Uterus (tissue), 4 donors: Measurements from ENCODE around the gene C10orf90. TPM values are rescaled to one million over a fixed set of nuclear protein-coding genes. Genes with fewer than 3 reads are reported as not detected.

Source experiments
- DNase-seq, 2 donors: peaks; one replicate each; pipeline ENCODE4 v3.0.0-alpha.2; 2019 to 2020
- H3K27ac ChIP-seq, 2 donors: fragments of 200-600 bp; sonication (generic); 1 replicate in 1 of 2; 2 replicates in 1 of 2; pipeline ENCODE4 v1.5.1; 2016 to 2018
- H3K27me3 ChIP-seq, 2 donors: fragments of 200-600 bp; sonication (generic); one replicate each; pipeline ENCODE4 v1.5.1; 2018 to 2019; ENCODE audit warnings: control low read depth in 1 of 2
- H3K36me3 ChIP-seq, 2 donors: fragments of 200-600 bp; sonication (generic); one replicate each; pipeline ENCODE4 v1.5.1; 2019; ENCODE audit warnings: control low read depth in 1 of 2
- H3K4me1 ChIP-seq, 2 donors: fragments of 200-600 bp; sonication (generic); one replicate each; pipeline ENCODE4 v1.5.1; 2018 to 2019; ENCODE audit warnings: control low read depth in 1 of 2
- H3K4me3 ChIP-seq, 2 donors: fragments of 200-600 bp; sonication (generic); 1 replicate in 1 of 2; 2 replicates in 1 of 2; pipeline ENCODE4 v1.5.1; 2018 to 2019; ENCODE audit warnings: mild to moderate bottlenecking in 1 of 2
- H3K9me3 ChIP-seq, 2 donors: fragments of 200-600 bp; sonication (generic); one replicate each; pipeline ENCODE4 v1.5.1; 2019; ENCODE audit warnings: control low read depth in 1 of 2
- POLR2A ChIP-seq, 2 donors: fragments of 450-650 bp; IDR thresholded peaks; one replicate each; pipeline ENCODE4 v1.6.1; 2016; ENCODE audit warnings: antibody characterized with exemption in 2 of 2, mild to moderate bottlenecking in 1 of 2, moderate library complexity in 1 of 2
- intact Hi-C: fragments of 100-400 bp; cut with DNase I; formaldehyde crosslinking; loops from one replicate; pipeline ENCODE4 v1.15.1; 2023; ENCODE audit warnings: low total_unique reads
- total RNA-seq, 4 donors: library from RNA; depleted of rRNA in 3 of 4; stranded (reverse); fragments of >200 nt in 3 of 4; gene quantifications; one replicate each; pipeline versions ENCODE4 v1.1.0 to v1.2.4, GENCODE V29; 2014 to 2023
- TF ChIP-seq, protein P1 (sequence below), 4 experiments: fragments of 200-600 bp in 2 of 4; fragments of 450-650 bp in 2 of 4; sonication (generic) in 2 of 4; IDR thresholded peaks; one replicate each; pipeline ENCODE4 v1.5.1; 2016 to 2019; ENCODE audit warnings: antibody characterized with exemption in 4 of 4, mild to moderate bottlenecking in 2 of 4, moderate library complexity in 1 of 4
- donor health status: DM: yes; HTN: yes; CAD: no.

The C10orf90 gene
- total RNA-seq, 4 donors from 2014 or later = 0.21 TPM; not detected in 3

DNA sequence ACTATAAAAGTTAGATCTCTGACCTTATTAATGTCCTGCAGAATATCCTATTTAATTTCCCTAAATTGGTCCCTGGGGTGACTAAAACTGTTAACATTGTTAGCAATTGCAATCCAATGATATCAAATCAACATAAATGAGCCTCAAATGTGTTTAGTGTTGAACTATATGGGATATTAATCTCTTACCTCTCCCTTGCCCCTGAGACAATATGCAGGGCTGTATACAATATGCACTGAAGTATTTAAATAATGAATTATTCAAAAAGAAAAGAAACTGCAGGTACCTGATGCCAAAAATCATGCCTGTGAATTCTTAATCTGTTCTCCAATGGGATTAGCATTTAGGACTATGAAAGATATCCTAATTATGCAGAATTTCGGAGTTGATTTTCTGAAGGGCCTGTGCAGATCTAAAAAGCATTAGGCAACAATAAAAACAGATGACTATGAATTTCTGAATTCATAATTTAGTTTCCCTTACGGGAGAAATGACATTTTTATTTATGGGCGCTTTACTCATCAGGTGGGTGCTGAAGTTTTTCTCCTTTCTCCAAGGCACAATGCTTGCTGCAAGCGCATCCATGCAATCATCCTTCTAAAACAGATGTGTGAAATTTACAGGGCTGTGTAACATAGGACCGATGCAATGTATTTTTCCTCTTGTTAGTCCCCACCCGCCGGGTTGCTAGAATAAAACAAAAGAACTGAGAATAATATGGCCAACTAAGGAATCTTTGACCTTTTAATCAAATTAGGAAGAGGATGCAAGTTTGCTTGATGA, 5.4 kb upstream of the C10orf90 start:
- Histone ChIP-seq H3K4me3 (no peak overlapping the region), H3K9me3 (no peaks in the 10 kb centered on the region), H3K36me3 (no peaks in the 10 kb centered on the region), H3K27ac (no peak overlapping the region), H3K4me1 (no peaks in the 10 kb centered on the region), H3K27me3 (no peaks in the 10 kb centered on the region)
- DNase-seq = no peak
- intact Hi-C loops = no loop called here
- no peak for TF ChIP-seq POLR2A (IDR thresholded peaks at IDR 0.05)
- TF ChIP-seq, protein P1, sequence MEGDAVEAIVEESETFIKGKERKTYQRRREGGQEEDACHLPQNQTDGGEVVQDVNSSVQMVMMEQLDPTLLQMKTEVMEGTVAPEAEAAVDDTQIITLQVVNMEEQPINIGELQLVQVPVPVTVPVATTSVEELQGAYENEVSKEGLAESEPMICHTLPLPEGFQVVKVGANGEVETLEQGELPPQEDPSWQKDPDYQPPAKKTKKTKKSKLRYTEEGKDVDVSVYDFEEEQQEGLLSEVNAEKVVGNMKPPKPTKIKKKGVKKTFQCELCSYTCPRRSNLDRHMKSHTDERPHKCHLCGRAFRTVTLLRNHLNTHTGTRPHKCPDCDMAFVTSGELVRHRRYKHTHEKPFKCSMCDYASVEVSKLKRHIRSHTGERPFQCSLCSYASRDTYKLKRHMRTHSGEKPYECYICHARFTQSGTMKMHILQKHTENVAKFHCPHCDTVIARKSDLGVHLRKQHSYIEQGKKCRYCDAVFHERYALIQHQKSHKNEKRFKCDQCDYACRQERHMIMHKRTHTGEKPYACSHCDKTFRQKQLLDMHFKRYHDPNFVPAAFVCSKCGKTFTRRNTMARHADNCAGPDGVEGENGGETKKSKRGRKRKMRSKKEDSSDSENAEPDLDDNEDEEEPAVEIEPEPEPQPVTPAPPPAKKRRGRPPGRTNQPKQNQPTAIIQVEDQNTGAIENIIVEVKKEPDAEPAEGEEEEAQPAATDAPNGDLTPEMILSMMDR (IDR thresholded peaks at IDR 0.05) = no peak

DNA sequence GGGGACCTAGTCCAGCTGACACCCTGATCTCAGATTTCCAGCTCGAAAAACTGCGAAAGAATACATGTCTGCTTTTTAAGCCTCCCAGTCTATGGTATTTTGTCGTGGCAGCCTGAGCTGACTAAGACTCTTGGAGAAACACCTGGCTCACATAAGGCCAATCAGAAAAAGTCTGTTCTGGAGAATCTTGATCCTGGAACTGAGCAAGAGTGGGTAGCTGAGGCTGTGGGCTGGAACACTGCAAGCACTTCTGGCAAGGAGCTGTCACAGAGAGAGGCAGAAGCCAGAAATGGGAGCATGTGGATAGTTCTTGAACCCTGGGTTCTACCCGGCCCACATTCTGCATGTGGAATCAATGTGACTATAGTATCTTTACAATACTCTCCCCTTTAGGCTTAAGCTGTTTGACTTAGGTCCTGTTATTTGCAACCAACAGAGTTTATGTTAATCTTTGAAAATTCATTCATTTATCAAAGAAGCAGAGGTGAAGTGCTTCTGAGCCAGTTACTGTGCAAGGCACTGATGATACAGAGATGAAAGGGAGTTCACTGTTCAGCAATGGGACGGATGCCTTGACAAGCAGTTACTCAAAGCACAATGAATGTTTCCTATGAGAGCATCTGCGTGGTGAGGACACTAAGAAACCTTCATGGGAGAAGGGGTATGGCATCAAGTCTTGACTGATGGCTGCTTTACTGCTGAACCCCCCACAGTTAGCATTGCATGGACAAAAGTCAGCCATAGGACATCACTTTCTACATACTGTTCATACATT, 4.4 kb upstream of the C10orf90 start:
- Histone ChIP-seq H3K36me3 (no peaks in the 10 kb centered on the region), H3K4me3 (no peak overlapping the region), H3K27me3 (no peaks in the 10 kb centered on the region), H3K4me1 (no peaks in the 10 kb centered on the region), H3K9me3 (no peaks in the 10 kb centered on the region), H3K27ac (no peak overlapping the region)
- intact Hi-C loops = no loop called here
- no peak for DNase-seq
- TF ChIP-seq POLR2A (IDR thresholded peaks at IDR 0.05) = no peak
- TF ChIP-seq, protein P1 (IDR thresholded peaks at IDR 0.05) = no peak

DNA sequence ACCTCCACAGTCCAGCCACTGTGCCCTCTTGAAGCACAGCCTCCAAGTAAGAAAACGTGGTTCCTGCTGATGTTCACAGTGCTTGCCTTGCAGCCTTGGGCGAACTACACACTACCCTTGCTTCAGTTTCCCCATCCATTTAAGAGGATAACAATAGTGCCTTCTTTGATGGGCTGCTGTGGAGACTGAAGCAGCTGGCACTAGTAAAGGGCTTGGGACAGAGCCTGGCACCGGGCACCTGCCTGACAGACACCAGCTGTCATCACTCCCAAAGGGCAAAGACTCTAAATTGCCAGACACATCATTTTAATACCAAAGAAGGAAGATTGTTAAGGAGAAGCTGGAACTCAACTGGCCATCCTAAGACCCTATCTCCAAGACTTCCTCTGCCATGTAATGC, 3.1 kb upstream of the C10orf90 start:
- TF ChIP-seq, protein P1 (IDR thresholded peaks at IDR 0.05) = no peak
- no peak for TF ChIP-seq POLR2A (IDR thresholded peaks at IDR 0.05)
- Histone ChIP-seq H3K4me1 (no peaks in the 10 kb centered on the region), H3K4me3 (no peak overlapping the region), H3K27ac (no peak overlapping the region), H3K9me3 (no peaks in the 10 kb centered on the region), H3K27me3 (no peaks in the 10 kb centered on the region), H3K36me3 (no peaks in the 10 kb centered on the region)
- no peak for DNase-seq
- intact Hi-C loops = no loop called here

DNA sequence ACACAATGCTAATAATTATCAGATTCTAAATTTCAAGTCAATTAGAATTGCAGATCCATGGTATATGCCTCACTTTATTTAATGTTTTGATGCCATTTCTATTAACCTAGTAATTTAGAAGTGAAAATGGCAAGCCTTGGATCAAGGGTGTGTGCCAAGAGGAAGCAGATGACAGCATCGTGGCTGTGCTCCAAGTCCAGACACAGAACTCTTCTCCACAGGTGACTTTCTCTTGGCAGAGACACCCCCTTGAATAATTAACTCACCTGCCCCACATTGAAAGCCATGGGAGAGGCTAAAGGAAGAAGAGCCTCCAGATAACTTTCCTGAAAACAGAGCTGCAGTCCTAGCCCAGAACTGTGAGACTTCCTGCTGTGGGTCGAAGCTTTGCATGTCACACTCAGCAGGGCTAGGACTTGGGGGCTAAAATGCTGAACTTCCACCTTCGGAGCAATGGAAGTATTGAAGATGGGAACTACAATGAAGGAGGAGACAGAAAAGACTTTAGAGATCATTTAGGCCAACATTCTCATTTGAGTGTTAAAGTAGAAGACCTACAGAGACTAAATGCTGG, 996 bp upstream of the C10orf90 start:
- H3K36me3 ChIP-seq = no peaks in the 10 kb centered on the region
- no peak overlapping the region for H3K4me3 ChIP-seq
- no peaks in the 10 kb centered on the region for H3K27me3 ChIP-seq
- no peak overlapping the region for H3K27ac ChIP-seq
- no peak for TF ChIP-seq POLR2A (IDR thresholded peaks at IDR 0.05)
- TF ChIP-seq, protein P1 (IDR thresholded peaks at IDR 0.05) = no peak
- no peaks in the 10 kb centered on the region for H3K4me1 ChIP-seq
- intact Hi-C loops = no loop called here
- no peak for DNase-seq
- no peaks in the 10 kb centered on the region for H3K9me3 ChIP-seq

DNA sequence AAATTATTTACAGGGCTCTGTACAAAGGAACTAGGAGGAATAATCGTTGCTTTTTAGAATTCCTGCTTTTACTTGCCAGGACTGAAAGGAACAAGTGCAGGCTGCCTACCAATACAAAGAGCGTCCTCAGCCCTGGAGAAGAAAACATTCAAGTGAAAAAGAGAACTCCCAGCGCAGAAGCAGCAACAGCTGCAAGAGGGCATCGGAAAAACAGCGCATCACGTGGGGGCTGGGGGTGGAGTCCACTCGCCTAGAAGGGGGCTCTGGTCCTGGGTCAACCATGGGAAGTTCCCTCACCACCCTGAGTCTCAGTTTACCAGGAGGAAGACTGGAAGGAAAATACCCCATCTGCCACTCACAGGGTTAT, 385 bp upstream of the C10orf90 start:
- H3K36me3 ChIP-seq = no peaks in the 10 kb centered on the region
- DNase-seq = no peak
- intact Hi-C loops = no loop called here
- no peak for TF ChIP-seq POLR2A (IDR thresholded peaks at IDR 0.05)
- TF ChIP-seq, protein P1 (IDR thresholded peaks at IDR 0.05) = no peak
- no peak overlapping the region for H3K4me3 ChIP-seq
- H3K9me3 ChIP-seq = no peaks in the 10 kb centered on the region
- no peak overlapping the region for H3K27ac ChIP-seq
- H3K4me1 ChIP-seq = no peaks in the 10 kb centered on the region
- H3K27me3 ChIP-seq = no peaks in the 10 kb centered on the region
